GM18873 (cell line): ENCODE data around the gene IL12RB2.

Experiments used
- ATAC-seq: cut with Tn5 transposase; IDR thresholded peaks from one replicate; pipeline ENCODE4 v1.9.1; 2021; ENCODE audit warnings: mild to moderate bottlenecking, moderate library complexity, moderate number of reproducible peaks; ENCODE audit not compliant: unreplicated experiment, low FRiP score

The IL12RB2 gene

GRCh38 chr1:67307251-67308060 lies at the start of gene IL12RB2:
Gene IL12RB2 (plus strand): TSS chr1:67307873. CDS start chr1:67320369, 12,496 bp downstream.
- ATAC-seq: no peak

GRCh38 chr1:67261680-67262079 lies 46.0 kb upstream of the IL12RB2 start:
- ATAC-seq: no peak

- ATAC-seq: no peak
Observed at GRCh38 chr1:67262735-67263134, 44.9 kb upstream of the IL12RB2 start.

- no peak for ATAC-seq
Observed at GRCh38 chr1:67264152-67264551, 43.5 kb upstream of the IL12RB2 start.

- ATAC-seq: no peak
Observed at GRCh38 chr1:67264899-67265298, 42.8 kb upstream of the IL12RB2 start.

GRCh38 chr1:67269061-67269460 lies 38.6 kb upstream of the IL12RB2 start:
- no peak for ATAC-seq

GRCh38 chr1:67270541-67270940 lies 37.1 kb upstream of the IL12RB2 start:
- no peak for ATAC-seq

GRCh38 chr1:67273591-67273990 lies 34.1 kb upstream of the IL12RB2 start:
- no peak for ATAC-seq

- no peak for ATAC-seq
Observed at GRCh38 chr1:67274623-67275325, 32.9 kb upstream of the IL12RB2 start.

GRCh38 chr1:67280696-67281095 lies 27.0 kb upstream of the IL12RB2 start:
- no peak for ATAC-seq

- no peak for ATAC-seq
Observed at GRCh38 chr1:67281244-67281643, 26.4 kb upstream of the IL12RB2 start.

GRCh38 chr1:67285780-67286488 lies 21.7 kb upstream of the IL12RB2 start:
- peak; percentile 49 for ATAC-seq

GRCh38 chr1:67290236-67290635 lies 17.4 kb upstream of the IL12RB2 start:
- no peak for ATAC-seq

- no peak for ATAC-seq
Observed at GRCh38 chr1:67294836-67295617, 12.6 kb upstream of the IL12RB2 start.

GRCh38 chr1:67298762-67299161 lies 8.9 kb upstream of the IL12RB2 start:
- no peak for ATAC-seq

- ATAC-seq: no peak
Observed at GRCh38 chr1:67299296-67299695, 8.4 kb upstream of the IL12RB2 start.

GRCh38 chr1:67300561-67300960 lies 7.1 kb upstream of the IL12RB2 start:
- ATAC-seq: no peak

GRCh38 chr1:67304023-67304422 lies 3.6 kb upstream of the IL12RB2 start:
- ATAC-seq: no peak

- ATAC-seq: no peak
Observed at GRCh38 chr1:67306547-67306946, 1.1 kb upstream of the IL12RB2 start.

- ATAC-seq: no peak
Observed at GRCh38 chr1:67308136-67308535, 463 bp downstream of the IL12RB2 start.
